LNCaP clone FGC (cell line): Measurements from ENCODE around the gene ARMC9.

Source experiments
- DNase-seq: peaks from one replicate; pipeline ENCODE4 v3.0.0-alpha.2; 2011; ENCODE audit warnings: low read depth
- H3K4me3 ChIP-seq: 2 replicates; pipeline ENCODE4 v1.5.1; 2011; ENCODE audit warnings: mild to moderate bottlenecking, low read depth, low read length, control low read depth
- CTCF ChIP-seq: IDR thresholded peaks from 2 replicates; pipeline ENCODE4 v1.5.1; 2012; ENCODE audit warnings: mild to moderate bottlenecking; ENCODE audit not compliant: control insufficient read depth, insufficient read depth; ENCODE audit errors: extremely low read depth

ARMC9 gene

GRCh38 chr2:231280846-231281245, 82.4 kb downstream of the ARMC9 start:
- no peak for TF ChIP-seq CTCF
- DNase-seq = no peak
- H3K4me3 ChIP-seq = no peak overlapping the region

GRCh38 chr2:231284296-231284695, 85.9 kb downstream of the ARMC9 start:
- no peak for TF ChIP-seq CTCF
- no peak for DNase-seq
- no peak overlapping the region for H3K4me3 ChIP-seq

- H3K4me3 ChIP-seq = no peak overlapping the region
- TF ChIP-seq CTCF = no peak
- DNase-seq = no peak
Observed at GRCh38 chr2:231286964-231287363, 88.5 kb downstream of the ARMC9 start.

- DNase-seq = no peak
Observed at GRCh38 chr2:231287696-231288095, 89.3 kb downstream of the ARMC9 start.

GRCh38 chr2:231288590-231288989, 90.2 kb downstream of the ARMC9 start:
- TF ChIP-seq CTCF = no peak
- no peak overlapping the region for H3K4me3 ChIP-seq
- peak; percentile 46 for DNase-seq

More at GRCh38 chr2:231287696-231288095, 89.3 kb downstream of the ARMC9 start:
- H3K4me3 ChIP-seq = no peak overlapping the region
- no peak for TF ChIP-seq CTCF

GRCh38 chr2:231290321-231291015, 92.0 kb downstream of the ARMC9 start:
- TF ChIP-seq CTCF = no peak

More at GRCh38 chr2:231290321-231291015, 92.0 kb downstream of the ARMC9 start:
- DNase-seq = no peak
- no peak overlapping the region for H3K4me3 ChIP-seq
